Activated naive CD4-positive, alpha-beta T cell treated with Interleukin-2 at 50 U/mL for 16 hours (primary cell): ENCODE measurements around the gene MAP3K3.

Source experiments
- DNase-seq: peaks from one replicate; pipeline ENCODE4 v3.0.0-alpha.2; 2020

The MAP3K3 gene

GRCh38 chr17:63621684-63622573 is at the start of gene MAP3K3:
Gene MAP3K3 (plus strand): TSS chr17:63622417. CDS start chr17:63622760, 343 bp downstream.
- peak; percentile 97 for DNase-seq

GRCh38 chr17:63573634-63574033 is 48.6 kb upstream of the MAP3K3 start:
- no peak for DNase-seq

DNA sequence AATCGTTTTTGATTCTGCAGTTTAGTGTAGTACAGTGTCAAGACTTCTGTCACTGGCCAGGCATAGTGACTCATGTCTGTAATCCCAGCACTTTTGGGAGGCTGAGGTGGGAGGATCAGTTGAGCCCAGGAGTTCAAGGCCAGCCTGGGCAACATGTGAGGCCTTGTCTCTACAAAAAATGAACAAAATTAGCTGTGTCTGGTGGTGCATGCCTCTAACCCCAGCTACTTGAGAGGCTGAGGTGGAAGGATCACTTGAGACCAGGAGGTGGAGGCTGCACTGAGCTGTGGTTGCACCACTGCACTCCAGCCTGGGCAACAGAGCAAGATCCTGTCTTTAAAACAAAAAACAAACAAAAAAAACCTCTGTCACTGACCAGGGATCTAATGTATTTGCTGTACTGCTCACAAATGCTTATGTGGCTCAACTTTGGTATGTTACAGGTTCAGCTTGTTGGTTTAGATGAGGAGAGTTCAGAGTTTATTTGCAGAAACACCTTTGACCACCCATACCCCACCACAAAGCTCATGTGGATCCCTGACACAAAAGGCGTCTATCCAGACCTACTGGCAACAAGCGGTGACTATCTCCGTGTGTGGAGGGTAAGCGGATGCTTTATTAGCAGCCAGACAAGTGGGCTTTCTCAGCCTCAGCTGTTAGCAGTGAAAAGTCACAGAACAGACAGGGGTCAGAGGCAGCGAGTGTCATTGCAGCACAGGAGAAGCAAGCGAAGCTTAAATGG is 44.0 kb upstream of the MAP3K3 start:
- DNase-seq: no peak

- DNase-seq: no peak
These were observed 43.5 kb upstream of the MAP3K3 start for GRCh38 chr17:63578769-63579111.

- DNase-seq: no peak
These were observed 42.6 kb upstream of the MAP3K3 start for GRCh38 chr17:63579633-63580032.

- no peak for DNase-seq
These were observed 34.4 kb upstream of the MAP3K3 start for GRCh38 chr17:63587770-63588169.

DNA sequence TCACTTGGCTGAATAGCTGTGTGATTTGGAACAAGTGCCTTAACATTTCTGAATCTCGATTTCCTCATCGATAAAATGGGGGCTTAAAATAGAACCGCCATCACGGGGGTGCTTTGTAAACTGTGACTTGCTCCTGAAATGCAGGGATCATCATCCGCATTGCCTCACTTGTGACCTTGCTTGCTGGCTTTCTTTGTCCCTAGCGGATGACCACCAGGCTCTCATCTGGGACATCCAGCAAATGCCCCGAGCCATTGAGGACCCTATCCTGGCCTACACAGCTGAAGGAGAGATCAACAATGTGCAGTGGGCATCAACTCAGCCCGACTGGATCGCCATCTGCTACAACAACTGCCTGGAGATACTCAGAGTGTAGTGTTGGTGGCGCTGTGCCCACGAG is 33.4 kb upstream of the MAP3K3 start:
- no peak for DNase-seq

- DNase-seq: no peak
These were observed 32.6 kb upstream of the MAP3K3 start for GRCh38 chr17:63589646-63590045.

DNA sequence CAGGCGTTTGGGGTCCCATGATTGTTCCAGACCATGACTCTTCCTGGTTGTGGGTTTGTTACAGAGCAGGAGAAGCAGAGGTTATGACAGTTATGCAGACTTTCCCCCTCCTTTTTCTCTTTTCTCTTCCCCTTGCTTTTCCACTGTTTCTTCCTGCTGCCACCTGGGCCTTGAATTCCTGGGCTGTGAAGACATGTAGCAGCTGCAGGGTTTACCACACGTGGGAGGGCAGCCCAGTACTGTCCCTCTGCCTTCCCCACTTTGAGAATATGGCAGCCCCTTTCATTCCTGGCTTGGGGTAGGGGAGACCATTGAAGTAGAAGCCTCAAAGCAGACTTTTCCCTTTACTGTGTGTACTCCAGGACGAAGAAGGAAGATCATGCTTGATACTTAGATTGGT is 29.4 kb upstream of the MAP3K3 start:
- DNase-seq: no peak

- no peak for DNase-seq
These were observed 27.1 kb upstream of the MAP3K3 start for GRCh38 chr17:63595132-63595531.

GRCh38 chr17:63596856-63597586 is 25.2 kb upstream of the MAP3K3 start:
- no peak for DNase-seq

DNA sequence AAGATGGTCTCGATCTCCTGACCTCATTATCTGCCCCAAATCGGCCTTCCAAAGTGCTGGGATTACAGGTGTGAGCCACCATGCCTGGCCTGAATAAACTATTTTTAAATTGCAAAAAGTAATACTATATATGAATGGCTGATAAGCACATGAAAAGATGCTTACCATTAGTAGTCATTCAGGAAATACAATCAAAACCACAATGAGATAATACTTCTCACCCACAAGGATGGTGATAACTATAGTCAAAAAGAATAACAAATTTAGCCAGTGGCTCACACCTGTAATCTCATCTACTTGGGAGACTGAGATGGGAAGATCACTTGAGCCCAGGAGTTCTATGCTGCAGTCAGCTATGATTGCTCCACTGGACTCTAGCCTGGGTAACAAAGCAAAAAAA is 23.9 kb upstream of the MAP3K3 start:
- DNase-seq: no peak

- DNase-seq: peak; percentile 82
These were observed 21.4 kb upstream of the MAP3K3 start, which contains the start of gene TACO1 for GRCh38 chr17:63600569-63601438. Gene TACO1 (plus strand): TSS chr17:63600895. CDS start chr17:63601084, 189 bp downstream.

DNA sequence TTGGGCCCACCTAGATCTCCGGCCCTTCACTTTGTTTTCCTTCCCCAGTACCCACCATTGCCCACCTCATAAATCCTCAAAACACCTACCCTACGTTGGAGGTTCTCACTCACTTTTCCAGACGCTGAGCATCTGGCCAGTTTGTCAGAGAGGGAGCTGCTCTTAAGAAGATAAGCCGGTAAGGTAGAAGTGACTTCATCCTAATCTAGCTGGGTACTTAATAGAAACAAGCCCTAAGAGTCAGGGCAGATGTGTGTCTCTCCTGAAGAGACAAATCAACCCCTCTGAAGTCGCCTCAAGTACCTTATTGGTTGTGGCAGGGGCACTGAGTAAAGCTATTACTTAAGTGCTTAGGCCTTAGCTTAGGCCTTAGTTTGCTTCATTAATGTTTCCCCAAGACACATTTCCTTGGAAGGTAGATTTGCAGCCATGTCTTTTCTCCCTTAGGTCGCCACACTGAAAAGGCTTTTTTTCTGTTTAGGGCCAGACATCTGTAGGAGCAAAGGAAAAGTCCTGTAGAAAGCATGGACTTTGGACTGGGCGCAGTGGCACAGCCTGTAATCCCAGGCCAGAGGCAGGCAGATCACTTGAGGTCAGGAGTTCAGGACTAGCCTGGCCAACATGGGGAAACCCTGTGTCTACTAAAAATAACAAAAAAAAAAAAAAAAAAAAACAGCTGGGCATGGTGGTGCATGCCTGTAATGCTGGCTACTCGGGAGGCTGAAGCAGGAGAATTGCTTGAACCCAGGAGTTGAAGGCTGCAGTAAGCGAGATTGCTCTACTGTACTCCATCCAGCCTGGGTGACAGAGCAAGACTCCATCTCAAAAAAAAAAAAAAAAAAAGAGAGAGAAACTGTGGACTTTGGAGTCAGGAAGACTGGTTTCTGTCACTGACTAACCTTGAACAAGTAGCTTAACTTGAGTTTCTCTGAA is 20.5 kb upstream of the MAP3K3 start:
- no peak for DNase-seq

- DNase-seq: no peak
These were observed 12.2 kb upstream of the MAP3K3 start for GRCh38 chr17:63609816-63610573.

GRCh38 chr17:63610854-63611253 is 11.4 kb upstream of the MAP3K3 start:
- DNase-seq: no peak

- peak; percentile 33 for DNase-seq
These were observed 10.9 kb upstream of the MAP3K3 start for GRCh38 chr17:63611354-63611753.

DNA sequence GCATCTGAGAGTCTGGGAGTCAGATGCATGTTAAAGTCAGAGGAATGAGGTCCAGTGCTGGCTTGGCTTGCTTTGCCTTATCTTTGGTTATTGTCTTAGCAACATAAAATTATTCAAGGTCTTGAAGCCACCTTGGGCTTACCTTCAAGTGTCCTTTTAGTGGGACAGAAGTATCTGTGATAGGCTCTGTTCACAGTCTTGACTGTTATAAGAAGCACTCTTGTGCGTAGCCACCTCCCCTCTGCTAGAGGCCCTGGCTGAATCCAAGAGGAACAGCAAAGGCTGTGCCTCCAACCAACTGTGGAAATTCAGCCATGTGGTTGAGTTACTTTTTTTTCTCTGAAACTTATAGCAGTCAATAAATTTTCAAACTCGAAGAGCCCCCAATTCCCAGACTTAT is 8.6 kb upstream of the MAP3K3 start:
- no peak for DNase-seq

DNA sequence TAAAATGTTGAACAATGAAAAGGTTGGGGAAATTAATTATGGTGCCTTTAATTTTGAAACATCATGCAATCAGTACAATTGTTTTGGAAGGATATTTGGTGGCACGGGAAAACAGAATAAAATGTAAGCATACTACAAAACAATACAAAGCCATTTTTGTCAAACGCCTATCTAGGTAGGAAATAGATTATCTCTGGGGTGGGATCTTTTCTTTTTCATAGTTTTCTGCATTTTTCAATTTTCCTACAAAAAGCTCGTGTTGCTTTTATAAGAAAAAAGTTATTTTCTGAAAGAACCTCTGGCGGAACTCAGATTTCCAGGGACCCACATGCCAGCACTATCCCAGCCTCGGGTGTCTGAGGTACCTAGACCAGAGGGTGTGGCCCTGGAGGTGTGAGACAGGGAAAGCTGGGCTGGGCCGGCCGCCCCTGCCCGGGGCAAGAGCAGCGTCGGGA is 961 bp upstream of the MAP3K3 start:
- DNase-seq: no peak
